PFSK-1 (cell line): ENCODE measurements around the gene COLEC12.

Source experiments
- FOXP2 ChIP-seq: optimal IDR thresholded peaks from 2 replicates; pipeline ENCODE3; 2011; ENCODE audit warnings: borderline replicate concordance, control low read depth, inconsistent platforms; ENCODE audit not compliant: insufficient read depth; ENCODE audit errors: extremely low read length, extremely low read depth
- POLR2AphosphoS5 ChIP-seq: IDR thresholded peaks from 2 replicates; pipeline ENCODE4 v1.6.1; 2012; ENCODE audit warnings: low read depth, mild to moderate bottlenecking, control low read depth, low read length, moderate library complexity
- SIN3A ChIP-seq: IDR thresholded peaks from 2 replicates; pipeline ENCODE4 v1.6.1; 2012; ENCODE audit warnings: mild to moderate bottlenecking, low read length, moderate library complexity, borderline replicate concordance; ENCODE audit not compliant: insufficient read depth
- TAF1 ChIP-seq: IDR thresholded peaks from 2 replicates; pipeline ENCODE4 v1.6.1; 2012; ENCODE audit warnings: low read length, control low read depth, borderline replicate concordance; ENCODE audit not compliant: insufficient read depth
- TF ChIP-seq, protein P1 (sequence below), 2 experiments: IDR thresholded peaks; 2 replicates each; pipeline versions ENCODE4 v1.6.1 to v1.8.0; 2011 to 2012; ENCODE audit warnings: low read depth in 2 of 2, low read length in 2 of 2, control low read depth in 1 of 2, inconsistent platforms in 1 of 2, mild to moderate bottlenecking in 1 of 2, moderate library complexity in 1 of 2; ENCODE audit not compliant: insufficient read depth in 1 of 2

Gene COLEC12

DNA sequence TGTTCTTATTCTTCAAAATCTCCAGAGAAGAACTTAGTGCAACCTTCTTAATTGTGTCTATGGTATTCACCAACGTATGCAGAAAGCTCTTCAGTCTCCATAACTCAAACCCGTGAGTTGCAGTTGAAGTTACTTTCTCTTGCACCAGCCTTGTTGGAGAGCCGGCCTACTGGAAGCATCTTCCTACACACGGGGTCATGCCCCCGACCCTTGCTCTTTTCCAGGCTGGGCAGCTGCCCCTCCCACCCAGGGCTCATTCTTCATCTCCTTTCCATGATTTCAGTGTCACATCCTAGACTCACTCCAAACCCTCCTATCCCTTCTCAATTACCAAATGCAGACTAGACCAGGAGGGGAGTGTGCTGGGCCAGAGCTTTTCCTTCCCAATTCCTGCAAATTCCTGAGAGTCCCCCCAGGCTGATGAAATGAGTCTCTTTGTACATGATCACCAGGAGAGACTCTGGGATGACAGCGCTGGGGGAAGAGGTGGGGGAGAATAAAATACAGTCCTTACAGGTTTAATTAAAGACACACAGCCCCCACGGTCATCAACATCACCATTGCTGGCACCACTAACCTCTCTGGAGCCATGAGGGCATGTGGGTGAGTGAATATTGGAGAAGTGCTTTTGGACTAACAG is 75.3 kb downstream of the COLEC12 start:
- TF ChIP-seq TAF1 = no peak
- TF ChIP-seq, protein P1, sequence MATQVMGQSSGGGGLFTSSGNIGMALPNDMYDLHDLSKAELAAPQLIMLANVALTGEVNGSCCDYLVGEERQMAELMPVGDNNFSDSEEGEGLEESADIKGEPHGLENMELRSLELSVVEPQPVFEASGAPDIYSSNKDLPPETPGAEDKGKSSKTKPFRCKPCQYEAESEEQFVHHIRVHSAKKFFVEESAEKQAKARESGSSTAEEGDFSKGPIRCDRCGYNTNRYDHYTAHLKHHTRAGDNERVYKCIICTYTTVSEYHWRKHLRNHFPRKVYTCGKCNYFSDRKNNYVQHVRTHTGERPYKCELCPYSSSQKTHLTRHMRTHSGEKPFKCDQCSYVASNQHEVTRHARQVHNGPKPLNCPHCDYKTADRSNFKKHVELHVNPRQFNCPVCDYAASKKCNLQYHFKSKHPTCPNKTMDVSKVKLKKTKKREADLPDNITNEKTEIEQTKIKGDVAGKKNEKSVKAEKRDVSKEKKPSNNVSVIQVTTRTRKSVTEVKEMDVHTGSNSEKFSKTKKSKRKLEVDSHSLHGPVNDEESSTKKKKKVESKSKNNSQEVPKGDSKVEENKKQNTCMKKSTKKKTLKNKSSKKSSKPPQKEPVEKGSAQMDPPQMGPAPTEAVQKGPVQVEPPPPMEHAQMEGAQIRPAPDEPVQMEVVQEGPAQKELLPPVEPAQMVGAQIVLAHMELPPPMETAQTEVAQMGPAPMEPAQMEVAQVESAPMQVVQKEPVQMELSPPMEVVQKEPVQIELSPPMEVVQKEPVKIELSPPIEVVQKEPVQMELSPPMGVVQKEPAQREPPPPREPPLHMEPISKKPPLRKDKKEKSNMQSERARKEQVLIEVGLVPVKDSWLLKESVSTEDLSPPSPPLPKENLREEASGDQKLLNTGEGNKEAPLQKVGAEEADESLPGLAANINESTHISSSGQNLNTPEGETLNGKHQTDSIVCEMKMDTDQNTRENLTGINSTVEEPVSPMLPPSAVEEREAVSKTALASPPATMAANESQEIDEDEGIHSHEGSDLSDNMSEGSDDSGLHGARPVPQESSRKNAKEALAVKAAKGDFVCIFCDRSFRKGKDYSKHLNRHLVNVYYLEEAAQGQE (IDR thresholded peaks at IDR 0.05; ENCODE audit: insufficient read depth in 1 of 2, low read depth in 2 of 2, low read length in 2 of 2) = no peak
- no peak for TF ChIP-seq SIN3A
- TF ChIP-seq FOXP2 = no peak
- TF ChIP-seq POLR2AphosphoS5 = no peak

DNA sequence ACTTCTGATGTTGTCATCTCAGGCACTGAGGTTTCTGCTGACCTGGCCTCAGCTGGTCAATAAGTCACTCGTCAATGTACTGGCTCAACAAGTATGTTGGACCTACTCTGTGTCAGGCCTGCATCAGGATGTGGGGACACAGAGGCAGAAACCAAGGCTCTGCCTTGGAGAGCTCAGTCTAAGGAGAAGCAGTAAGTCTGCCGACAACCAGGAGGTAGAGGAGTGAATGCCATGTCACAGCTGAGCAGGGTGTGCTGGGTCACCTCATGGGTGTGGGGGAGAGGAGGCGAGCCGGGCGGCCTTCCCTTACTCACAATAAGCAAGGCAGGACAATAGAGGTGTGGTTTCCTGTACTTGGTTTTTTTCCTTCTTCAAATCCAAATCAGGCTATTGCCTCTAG is 75.8 kb downstream of the COLEC12 start:
- TF ChIP-seq, protein P1 (IDR thresholded peaks at IDR 0.05; ENCODE audit: insufficient read depth in 1 of 2, low read depth in 2 of 2, low read length in 2 of 2) = no peak
- no peak for TF ChIP-seq FOXP2
- no peak for TF ChIP-seq TAF1
- TF ChIP-seq SIN3A = no peak
- no peak for TF ChIP-seq POLR2AphosphoS5

DNA sequence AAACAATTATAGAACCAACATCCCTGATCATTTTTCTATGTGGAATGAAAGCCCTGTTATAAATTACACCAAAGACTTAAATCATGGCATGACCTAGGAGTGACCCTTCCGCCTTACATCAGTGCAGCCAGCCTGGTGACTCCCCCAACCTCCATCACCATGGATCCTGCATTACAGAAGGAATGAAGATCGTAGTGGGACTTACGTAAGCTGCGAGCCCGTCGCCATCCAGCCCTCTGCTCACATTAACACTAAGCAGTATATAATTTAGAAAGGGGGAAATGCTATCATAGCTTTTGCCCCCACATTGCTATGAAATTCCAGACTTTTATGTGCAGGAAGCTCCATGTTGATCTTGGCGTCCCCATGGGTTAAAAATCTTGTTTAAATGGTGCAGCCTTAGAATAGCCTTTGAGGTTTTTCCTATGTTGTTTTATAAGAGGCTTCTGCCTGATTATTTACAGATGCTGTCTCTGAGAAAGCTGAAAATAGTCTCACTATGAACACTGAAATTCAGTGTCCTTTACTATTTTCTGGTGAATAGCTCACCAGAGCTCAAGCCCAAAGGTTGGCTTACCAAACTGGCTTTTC is 76.3 kb downstream of the COLEC12 start:
- TF ChIP-seq, protein P1 (IDR thresholded peaks at IDR 0.05; ENCODE audit: insufficient read depth in 1 of 2, low read depth in 2 of 2, low read length in 2 of 2) = no peak
- TF ChIP-seq TAF1 (no peak), FOXP2 (no peak)

DNA sequence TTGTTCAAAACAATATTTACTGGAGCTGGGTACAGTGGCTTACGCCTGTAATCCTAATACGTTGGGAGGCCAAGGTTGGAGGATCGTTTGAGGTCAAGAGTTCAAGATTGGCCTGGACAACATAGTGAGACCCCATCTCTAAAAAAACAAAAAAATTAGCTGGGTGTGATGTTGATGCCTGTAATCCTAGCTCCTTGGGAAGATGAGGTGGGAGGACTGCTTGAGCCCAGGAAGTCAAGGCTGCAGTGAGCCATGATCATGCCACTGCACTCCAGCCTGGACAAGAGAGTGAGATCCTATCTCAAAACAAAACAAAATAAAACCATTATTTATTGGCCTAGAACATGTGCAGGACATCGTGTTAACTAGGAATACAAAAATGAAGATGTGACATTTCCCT is 77.5 kb downstream of the COLEC12 start:
- TF ChIP-seq TAF1 (no peak), POLR2AphosphoS5 (no peak), FOXP2 (no peak)

DNA sequence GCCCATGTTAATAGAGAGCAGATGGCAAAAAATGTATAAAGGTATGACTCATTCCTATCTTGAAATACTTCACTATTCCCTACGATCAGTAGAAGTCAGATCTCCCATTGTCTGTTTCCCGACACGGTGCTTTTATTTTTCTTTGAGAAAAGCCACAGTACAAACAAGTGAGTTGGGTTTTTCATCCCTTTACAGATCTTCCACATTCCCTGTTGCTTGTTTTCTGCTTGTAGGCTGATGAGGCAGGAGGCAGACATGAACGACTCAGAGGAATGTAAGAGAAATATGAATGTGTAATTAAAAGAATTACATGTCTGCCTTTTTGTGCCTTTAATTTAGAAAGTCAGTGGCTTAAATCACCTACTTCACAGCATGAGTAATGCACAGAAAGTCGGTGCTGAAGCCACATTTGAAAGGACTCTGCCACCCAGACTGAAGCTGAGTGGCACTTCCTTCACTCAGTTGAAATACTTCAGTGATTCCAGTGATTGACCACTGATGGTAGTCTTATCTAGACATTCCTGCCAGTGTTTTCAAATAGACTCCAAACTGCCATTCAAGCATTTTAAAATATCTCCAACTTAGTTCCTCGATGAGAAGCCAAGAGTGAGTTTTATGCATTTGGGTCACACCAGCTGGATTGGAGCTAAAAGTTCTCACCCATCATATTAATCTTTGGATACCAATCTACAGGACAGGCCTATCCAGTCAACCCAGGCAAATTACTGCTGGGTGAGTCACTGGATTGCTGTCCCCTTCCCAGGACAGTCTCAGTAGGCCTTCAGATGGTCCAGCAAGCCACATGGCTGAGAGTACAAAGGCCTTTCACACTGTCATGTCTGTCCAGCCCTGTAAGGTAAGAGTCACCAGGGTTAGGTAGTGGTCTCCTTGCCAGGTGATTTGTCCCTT is 79.0 kb downstream of the COLEC12 start:
- no peak for TF ChIP-seq TAF1
- no peak for TF ChIP-seq POLR2AphosphoS5
- TF ChIP-seq, protein P1 (IDR thresholded peaks at IDR 0.05; ENCODE audit: insufficient read depth in 1 of 2, low read depth in 2 of 2, low read length in 2 of 2) = no peak
- TF ChIP-seq SIN3A = no peak
- no peak for TF ChIP-seq FOXP2
